Activated CD8-positive, alpha-beta T cell treated with anti-CD3 and anti-CD28 coated beads, Interleukin-2, amount 10 ng/mL, durations not matched to agents 7 days and 5 days (primary cell): ENCODE measurements around the gene ANKFN1. TPM values are rescaled to one million over a fixed set of nuclear protein-coding genes. Genes with fewer than 3 reads are reported as not detected.

Experiments
- ATAC-seq: fragments of 150-1000 bp; cut with Tn5 transposase; one replicate; pipeline ENCODE4 v1.10.0; 2021; ENCODE audit warnings: moderate library complexity
- CTCF ChIA-PET: fragments of 350-600 bp; sonication (Branson Sonifier 250); formaldehyde crosslinking; loops from one replicate; lab custom pipeline; 2021; ENCODE audit warnings: antibody characterized with exemption; lab: Charles Lee
- POLR2A ChIA-PET: fragments of 350-600 bp; sonication (Branson Sonifier 250); formaldehyde crosslinking; loops from one replicate; lab custom pipeline; 2021; ENCODE audit warnings: antibody characterized with exemption; lab: Charles Lee
- DNase-seq: peaks from one replicate; pipeline ENCODE4 v3.0.0-alpha.2; 2020
- H3K27ac Mint-ChIP-seq: one replicate; pipeline ENCODE4 v1.8.0; 2021; ENCODE audit warnings: mild to moderate bottlenecking, mixed read lengths
- H3K27me3 Mint-ChIP-seq: one replicate; pipeline ENCODE4 v1.8.0; 2021; ENCODE audit warnings: low read depth, mixed read lengths
- H3K36me3 Mint-ChIP-seq: one replicate; pipeline ENCODE4 v1.8.0; 2021; ENCODE audit warnings: low read depth, mixed read lengths
- H3K4me1 Mint-ChIP-seq: one replicate; pipeline ENCODE4 v1.8.0; 2021; ENCODE audit warnings: low read depth, mixed read lengths
- H3K4me3 Mint-ChIP-seq: one replicate; pipeline ENCODE4 v1.8.0; 2021; ENCODE audit warnings: mild to moderate bottlenecking, mixed read lengths
- H3K9me3 Mint-ChIP-seq: one replicate; pipeline ENCODE4 v1.8.0; 2022; ENCODE audit warnings: mixed read lengths; ENCODE audit not compliant: insufficient read depth
- total RNA-seq, 2 experiments: library from RNA; stranded (reverse); gene quantifications; one replicate each; pipeline ENCODE4 v1.2.3, GENCODE V29; 2021

The ANKFN1 gene
- total RNA-seq, 2 experiments from 2014 or later: not detected

GRCh38 chr17:56536766-56537165 is 383.5 kb downstream of the ANKFN1 start:
- ATAC-seq: no peak

GRCh38 chr17:56540836-56541235 is 387.6 kb downstream of the ANKFN1 start:
- Mint-ChIP-seq H3K27ac (no peak overlapping the region), H3K9me3 (no peaks in the 10 kb centered on the region), H3K36me3 (no peaks in the 10 kb centered on the region), H3K4me1 (no peaks in the 10 kb centered on the region), H3K27me3 (peaks cover 3% of the 10 kb centered on the region), H3K4me3 (no peak overlapping the region)
- CTCF ChIA-PET: no interaction called here
- POLR2A ChIA-PET: no interaction called here
- no peak for ATAC-seq
- no peak for DNase-seq

More at GRCh38 chr17:56536766-56537165, 383.5 kb downstream of the ANKFN1 start:
- ChIA-PET POLR2A (no interaction called here), CTCF (no interaction called here)
- DNase-seq: no peak
- H3K27me3 Mint-ChIP-seq: peaks cover 4% of the 10 kb centered on the region
- no peaks in the 10 kb centered on the region for H3K36me3 Mint-ChIP-seq
- no peak overlapping the region for H3K4me3 Mint-ChIP-seq
- no peak overlapping the region for H3K27ac Mint-ChIP-seq
- no peaks in the 10 kb centered on the region for H3K4me1 Mint-ChIP-seq
- no peaks in the 10 kb centered on the region for H3K9me3 Mint-ChIP-seq

GRCh38 chr17:56543280-56543679 is 390.0 kb downstream of the ANKFN1 start:
- Mint-ChIP-seq H3K36me3 (no peaks in the 10 kb centered on the region), H3K9me3 (no peaks in the 10 kb centered on the region)
- CTCF ChIA-PET: no interaction called here

GRCh38 chr17:56545106-56545505 is 391.8 kb downstream of the ANKFN1 start:
- no peak for ATAC-seq
- no peaks in the 10 kb centered on the region for H3K36me3 Mint-ChIP-seq
- no peak for DNase-seq
- no peak overlapping the region for H3K4me3 Mint-ChIP-seq
- no peaks in the 10 kb centered on the region for H3K4me1 Mint-ChIP-seq
- H3K27ac Mint-ChIP-seq: no peak overlapping the region
- ChIA-PET POLR2A (no interaction called here), CTCF (no interaction called here)
- peaks cover 3% of the 10 kb centered on the region for H3K27me3 Mint-ChIP-seq
- H3K9me3 Mint-ChIP-seq: peaks cover under 1% of the 10 kb centered on the region

More at GRCh38 chr17:56543280-56543679, 390.0 kb downstream of the ANKFN1 start:
- H3K27me3 Mint-ChIP-seq: peaks cover 3% of the 10 kb centered on the region
- H3K27ac Mint-ChIP-seq: no peak overlapping the region
- no peak overlapping the region for H3K4me3 Mint-ChIP-seq
- no peak for ATAC-seq
- H3K4me1 Mint-ChIP-seq: no peaks in the 10 kb centered on the region
- no peak for DNase-seq
- POLR2A ChIA-PET: no interaction called here

GRCh38 chr17:56545930-56546329 is 392.7 kb downstream of the ANKFN1 start:
- CTCF ChIA-PET: no interaction called here
- no peak for ATAC-seq
- POLR2A ChIA-PET: no interaction called here
- Mint-ChIP-seq H3K36me3 (no peaks in the 10 kb centered on the region), H3K4me3 (no peak overlapping the region), H3K4me1 (no peaks in the 10 kb centered on the region), H3K27me3 (peaks cover 3% of the 10 kb centered on the region), H3K27ac (no peak overlapping the region), H3K9me3 (peaks cover 9% of the 10 kb centered on the region)
- DNase-seq: no peak

- H3K9me3 Mint-ChIP-seq: peaks cover 10% of the 10 kb centered on the region
- CTCF ChIA-PET: no interaction called here
- no peak overlapping the region for H3K27ac Mint-ChIP-seq
- ATAC-seq: no peak
- H3K4me1 Mint-ChIP-seq: no peaks in the 10 kb centered on the region
- H3K36me3 Mint-ChIP-seq: no peaks in the 10 kb centered on the region
- no peak overlapping the region for H3K4me3 Mint-ChIP-seq
- POLR2A ChIA-PET: no interaction called here
- DNase-seq: no peak
- H3K27me3 Mint-ChIP-seq: no peaks in the 10 kb centered on the region
Measured at GRCh38 chr17:56548661-56549060, 395.4 kb downstream of the ANKFN1 start.

- peaks cover 10% of the 10 kb centered on the region for H3K9me3 Mint-ChIP-seq
- ChIA-PET POLR2A (no interaction called here), CTCF (no interaction called here)
- no peaks in the 10 kb centered on the region for H3K4me1 Mint-ChIP-seq
- no peaks in the 10 kb centered on the region for H3K27me3 Mint-ChIP-seq
- ATAC-seq (no peak), DNase-seq (no peak)
- H3K36me3 Mint-ChIP-seq: no peaks in the 10 kb centered on the region
- no peak overlapping the region for H3K27ac Mint-ChIP-seq
- H3K4me3 Mint-ChIP-seq: no peak overlapping the region
Measured at GRCh38 chr17:56549501-56549900, 396.2 kb downstream of the ANKFN1 start.

- H3K27ac Mint-ChIP-seq: no peak overlapping the region
- no peak overlapping the region for H3K4me3 Mint-ChIP-seq
- CTCF ChIA-PET: no interaction called here
- peaks cover 4% of the 10 kb centered on the region for H3K27me3 Mint-ChIP-seq
- ATAC-seq (no peak), DNase-seq (no peak)
- H3K36me3 Mint-ChIP-seq: no peaks in the 10 kb centered on the region
- H3K9me3 Mint-ChIP-seq: no peaks in the 10 kb centered on the region
- POLR2A ChIA-PET: no interaction called here
- H3K4me1 Mint-ChIP-seq: no peaks in the 10 kb centered on the region
Measured at GRCh38 chr17:56557682-56558081, 404.4 kb downstream of the ANKFN1 start.

- H3K27me3 Mint-ChIP-seq: peaks cover 4% of the 10 kb centered on the region
- no peak overlapping the region for H3K4me3 Mint-ChIP-seq
- ChIA-PET CTCF (no interaction called here), POLR2A (no interaction called here)
- H3K36me3 Mint-ChIP-seq: no peaks in the 10 kb centered on the region
- H3K27ac Mint-ChIP-seq: no peak overlapping the region
- no peaks in the 10 kb centered on the region for H3K4me1 Mint-ChIP-seq
- ATAC-seq (no peak), DNase-seq (no peak)
- no peaks in the 10 kb centered on the region for H3K9me3 Mint-ChIP-seq
Measured at GRCh38 chr17:56558088-56558487, 404.8 kb downstream of the ANKFN1 start.
